Right forelimb (tissue), 1 donor: ENCODE data around the gene ST3GAL3.

Experiments
- DNase-seq: peaks from one replicate; pipeline ENCODE4 v3.0.0-alpha.2; 2018

Gene ST3GAL3

DNA sequence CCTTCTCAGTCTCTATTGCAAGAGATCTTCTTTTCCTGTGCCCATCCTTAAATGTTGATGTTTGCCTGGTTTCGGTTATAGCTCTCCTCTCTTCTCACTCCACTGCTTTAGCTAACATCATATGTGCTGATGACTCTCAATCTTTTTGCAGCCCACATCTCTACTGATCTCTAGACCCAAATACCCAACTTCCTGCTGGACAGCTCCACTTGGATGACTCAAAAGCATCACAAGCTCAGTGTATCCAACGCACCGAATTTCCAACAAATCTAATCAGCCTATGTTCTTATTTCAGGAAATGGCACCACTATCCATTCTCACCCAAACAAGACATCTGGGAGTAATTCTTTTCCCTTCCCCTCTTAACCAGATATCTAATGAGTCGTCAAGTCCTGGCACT lies 147.1 kb downstream of the ST3GAL3 start:
- DNase-seq: no peak

GRCh38 chr1:43856188-43856587 lies 148.9 kb downstream of the ST3GAL3 start:
- no peak for DNase-seq

DNA sequence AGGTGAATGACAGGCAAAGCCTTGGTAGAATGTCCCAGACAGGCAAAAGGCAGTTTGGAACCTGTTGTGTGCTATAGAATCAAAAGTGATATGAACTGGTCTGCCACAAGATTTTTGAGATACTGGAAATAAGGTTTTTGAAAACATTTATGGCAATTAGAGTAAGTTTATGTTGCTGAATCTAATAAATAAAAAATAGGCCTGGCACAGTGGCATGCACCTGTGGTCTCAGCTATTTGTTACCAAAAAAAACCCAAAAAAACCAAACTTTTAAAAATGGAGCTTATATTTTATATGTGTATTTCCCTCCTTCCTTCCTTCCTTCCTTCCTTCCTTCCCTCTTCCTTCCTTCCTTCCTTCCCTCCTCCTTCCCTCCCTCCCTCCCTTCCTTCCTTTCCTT lies 149.8 kb downstream of the ST3GAL3 start:
- no peak for DNase-seq

DNA sequence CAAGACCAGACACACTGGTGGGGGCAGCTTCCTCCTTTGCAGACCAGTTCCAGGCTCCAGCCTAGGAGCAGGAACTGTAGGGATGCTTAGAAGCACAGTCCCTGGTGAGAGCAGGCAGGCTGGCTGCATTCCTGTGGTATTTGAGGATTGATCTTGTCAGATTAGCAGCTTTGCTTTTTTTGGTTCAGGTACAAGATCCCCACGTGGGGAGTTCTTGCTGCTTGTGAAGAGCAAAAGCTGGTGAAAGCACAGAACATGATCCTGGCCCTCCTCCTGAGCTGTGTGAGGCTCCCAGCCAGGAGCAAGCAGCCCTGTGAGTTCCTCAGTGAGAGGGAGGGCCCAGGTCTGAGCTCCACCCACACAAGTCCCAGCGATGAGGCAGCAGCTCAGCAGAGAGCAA lies 151.0 kb downstream of the ST3GAL3 start:
- no peak for DNase-seq

DNA sequence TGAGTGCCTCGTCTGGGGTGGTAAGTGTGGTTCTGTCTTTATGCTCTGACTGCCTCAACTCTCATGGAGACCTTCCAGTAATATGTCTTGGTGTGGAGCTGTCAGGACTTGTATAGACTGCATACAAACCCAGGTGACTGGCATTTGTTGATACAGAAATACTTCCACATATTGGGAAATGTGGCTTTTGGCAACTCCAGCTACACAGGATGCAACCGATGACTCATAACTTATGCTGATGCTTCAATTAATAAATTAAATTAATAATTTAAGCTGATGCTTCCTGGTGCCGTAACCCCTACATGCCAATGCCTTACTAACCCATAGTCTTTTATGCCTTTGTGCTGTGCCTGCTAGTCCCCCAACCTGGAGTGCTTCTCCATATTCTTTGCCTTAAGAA lies 154.0 kb downstream of the ST3GAL3 start:
- no peak for DNase-seq

DNA sequence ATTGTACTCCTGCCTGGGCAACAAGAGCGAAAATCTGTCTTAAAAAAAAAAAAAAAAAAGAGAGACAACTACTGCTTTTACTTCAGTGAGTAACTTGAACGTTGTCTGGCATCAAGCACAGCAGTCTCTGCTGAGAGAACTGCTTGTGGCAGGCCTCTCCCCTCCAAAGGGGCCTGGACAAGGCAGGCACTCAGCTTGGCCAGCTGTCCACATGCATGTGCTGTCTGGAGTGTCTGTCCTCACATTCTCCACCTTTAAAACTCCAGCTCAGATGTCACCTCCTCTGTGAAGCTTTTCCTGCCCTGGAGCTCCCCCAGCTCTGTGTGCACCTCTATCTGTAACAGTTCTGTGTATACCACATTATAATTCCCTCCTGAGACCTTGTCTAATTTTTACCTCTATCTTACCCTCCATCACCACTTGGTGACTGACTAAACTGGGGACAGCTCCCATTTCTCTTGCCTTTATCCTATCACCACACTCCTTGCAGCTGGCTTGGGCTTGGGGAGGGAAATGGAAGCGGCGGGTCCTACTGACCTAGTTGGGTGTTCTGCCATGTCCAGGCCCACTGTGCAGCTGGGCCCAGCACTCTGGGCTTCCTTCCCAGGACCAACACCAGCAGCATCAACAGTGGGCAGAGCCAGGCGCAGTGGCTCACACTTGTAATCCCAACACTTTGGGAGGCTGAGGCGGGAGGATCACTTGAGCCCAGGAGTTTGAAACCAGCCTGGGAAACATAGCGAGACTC lies 154.8 kb downstream of the ST3GAL3 start:
- no peak for DNase-seq

- no peak for DNase-seq
Observed at GRCh38 chr1:43864111-43865045, 157.0 kb downstream of the ST3GAL3 start.

- DNase-seq: no peak
Observed at GRCh38 chr1:43866201-43866600, 158.9 kb downstream of the ST3GAL3 start.

GRCh38 chr1:43867976-43868740 lies 160.8 kb downstream of the ST3GAL3 start:
- DNase-seq: no peak

DNA sequence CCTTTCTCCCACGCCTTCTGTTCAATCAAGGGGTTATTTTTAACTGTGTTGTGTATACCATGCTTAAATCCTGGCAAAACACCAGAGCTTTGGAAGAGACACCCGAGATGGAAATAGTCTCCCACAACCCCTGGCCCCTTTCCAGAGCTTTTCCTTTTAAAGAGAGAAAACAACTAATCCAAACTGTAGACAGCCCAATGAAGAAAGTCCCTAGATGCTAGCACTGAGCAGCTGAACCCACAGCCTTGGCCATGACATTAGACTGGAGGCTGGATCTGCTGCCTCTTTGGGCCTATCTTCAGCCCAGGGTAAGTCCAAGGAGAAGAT lies 161.4 kb downstream of the ST3GAL3 start:
- no peak for DNase-seq

DNA sequence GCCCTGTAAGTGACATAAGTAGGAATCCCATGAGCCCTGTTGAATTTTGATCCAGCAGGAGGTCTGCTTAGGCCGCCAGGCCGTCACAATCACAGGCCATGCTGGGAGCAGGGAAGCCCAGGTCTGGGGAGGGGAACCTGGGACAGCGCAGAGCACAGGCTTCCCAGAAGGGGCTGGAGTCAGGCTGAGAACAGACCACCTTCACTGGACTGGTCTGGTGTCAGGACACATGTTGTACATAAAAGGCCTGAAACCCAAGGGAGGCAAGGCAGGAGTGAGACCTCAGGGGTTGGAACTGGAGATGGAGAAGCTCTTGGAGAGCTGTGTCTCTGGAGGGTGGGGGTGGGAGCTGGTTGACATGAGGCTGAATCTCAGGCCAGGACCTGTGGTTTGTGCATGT lies 163.0 kb downstream of the ST3GAL3 start:
- DNase-seq: no peak

DNA sequence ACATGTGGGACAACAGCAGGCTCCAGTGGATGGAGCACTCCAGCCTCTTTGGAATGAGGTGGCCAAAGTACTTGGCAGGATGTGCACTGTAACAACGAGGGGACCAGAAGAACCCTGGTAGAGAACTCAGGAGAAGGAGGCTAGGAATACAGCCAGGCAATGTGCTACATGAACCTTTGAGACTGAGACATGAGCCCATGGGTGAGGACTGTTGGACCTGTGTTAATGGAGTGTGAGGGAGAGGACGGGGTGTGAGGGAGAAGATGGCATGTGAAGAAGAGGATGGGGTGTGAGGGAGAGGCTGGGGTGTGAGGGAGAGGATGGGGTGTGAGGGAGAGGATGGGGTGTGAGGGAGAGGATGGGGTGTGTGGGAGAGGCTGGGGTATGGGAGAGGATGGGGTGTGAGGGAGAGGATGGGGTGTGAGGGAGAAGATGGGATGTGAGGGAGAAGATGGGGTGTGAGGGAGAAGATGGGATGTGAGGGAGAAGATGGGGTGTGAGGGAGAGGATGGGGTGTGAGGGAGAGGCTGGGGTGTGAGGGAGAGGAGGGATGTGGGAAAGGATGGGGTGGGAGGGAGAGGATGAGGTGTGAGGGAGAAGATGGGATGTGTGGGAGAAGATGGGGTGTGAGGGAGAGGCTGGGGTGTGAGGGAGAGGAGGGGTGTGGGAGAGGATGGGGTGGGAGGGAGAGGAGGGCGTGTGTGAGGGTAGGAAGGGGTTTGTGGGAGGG lies 164.0 kb downstream of the ST3GAL3 start:
- DNase-seq: no peak

- DNase-seq: no peak
Observed at GRCh38 chr1:43872280-43872679, 164.9 kb downstream of the ST3GAL3 start.

GRCh38 chr1:43873851-43874250 lies 166.5 kb downstream of the ST3GAL3 start:
- DNase-seq: no peak

DNA sequence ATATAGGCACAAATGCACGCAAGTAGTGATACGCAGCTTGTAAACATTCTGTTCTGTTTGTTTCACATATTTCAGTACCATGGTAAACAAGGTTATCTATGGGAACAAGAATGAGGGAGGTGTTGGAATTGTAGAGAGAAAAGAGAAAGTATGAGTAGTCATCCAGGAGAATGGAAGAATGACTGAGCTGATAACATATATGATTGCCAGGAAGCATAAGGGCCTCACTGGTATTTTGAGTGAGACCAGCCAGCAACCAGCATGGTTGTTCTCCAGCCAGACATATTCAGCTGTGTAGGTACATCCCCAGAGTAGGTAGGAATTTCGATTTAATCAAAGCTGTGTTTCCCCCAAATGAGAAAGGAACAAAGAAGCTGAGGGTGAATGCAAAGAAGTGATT lies 167.4 kb downstream of the ST3GAL3 start:
- DNase-seq: no peak

- DNase-seq: no peak
Observed at GRCh38 chr1:43875331-43875730, 168.0 kb downstream of the ST3GAL3 start.

- DNase-seq: no peak
Observed at GRCh38 chr1:43877101-43877500, 169.8 kb downstream of the ST3GAL3 start.

DNA sequence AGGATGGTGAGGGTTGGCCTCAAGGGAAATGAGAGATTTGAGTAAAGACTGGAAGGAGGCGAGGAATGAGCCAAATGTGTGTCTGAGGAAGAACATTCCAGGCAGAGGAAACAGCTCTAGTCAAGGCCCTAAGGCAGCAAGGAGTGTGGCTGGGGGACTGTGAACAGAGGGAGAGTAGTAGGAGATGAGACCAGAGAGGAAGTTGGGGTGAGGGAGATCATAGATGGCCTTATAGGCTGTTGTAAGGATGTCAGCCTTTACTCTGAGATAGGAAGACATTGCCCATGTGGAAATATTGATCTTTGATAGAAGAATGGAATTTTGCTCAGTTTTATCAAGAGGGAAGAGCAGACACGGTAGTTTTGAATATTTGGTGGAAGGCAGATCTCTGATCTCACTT lies 171.1 kb downstream of the ST3GAL3 start:
- no peak for DNase-seq

DNA sequence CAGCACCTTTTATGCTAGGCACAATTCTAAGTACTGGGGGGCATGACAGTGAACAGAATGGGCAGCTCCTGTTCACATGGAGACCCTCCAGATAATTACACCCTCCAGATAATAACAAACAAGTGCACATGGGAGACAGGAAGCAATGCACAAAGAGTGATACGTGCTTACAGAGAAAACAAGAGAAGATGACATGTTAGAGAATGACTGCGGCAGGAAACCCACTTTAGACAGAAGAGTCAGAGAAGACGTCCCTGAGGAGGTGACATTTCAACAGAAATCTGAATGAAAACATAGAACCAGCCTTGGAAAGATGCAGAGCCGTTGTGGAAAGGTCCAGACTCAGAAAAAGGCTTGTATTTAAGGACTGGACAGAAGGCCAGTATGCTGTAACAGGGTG lies 171.5 kb downstream of the ST3GAL3 start:
- DNase-seq: no peak

DNA sequence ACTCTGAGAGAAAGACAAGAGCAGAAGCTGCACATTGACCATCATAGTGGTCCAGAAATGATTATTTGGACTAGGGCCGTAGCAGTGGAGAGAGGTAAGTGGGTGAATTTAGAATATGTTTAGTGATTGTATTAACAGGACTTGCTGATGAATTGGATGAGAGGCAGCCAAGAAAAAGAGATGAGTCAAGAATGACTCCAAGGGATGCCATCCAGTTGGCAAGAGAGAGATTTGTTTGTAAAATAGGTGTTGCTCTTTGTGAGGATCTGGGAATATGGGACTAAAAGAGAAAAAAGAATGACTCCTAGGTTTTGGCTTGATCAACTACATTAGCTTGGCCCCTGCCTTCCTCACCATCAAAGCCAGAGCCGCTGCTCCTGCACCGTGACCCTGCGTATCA lies 172.1 kb downstream of the ST3GAL3 start:
- DNase-seq: no peak

GRCh38 chr1:43879996-43880395 lies 172.7 kb downstream of the ST3GAL3 start:
- no peak for DNase-seq

DNA sequence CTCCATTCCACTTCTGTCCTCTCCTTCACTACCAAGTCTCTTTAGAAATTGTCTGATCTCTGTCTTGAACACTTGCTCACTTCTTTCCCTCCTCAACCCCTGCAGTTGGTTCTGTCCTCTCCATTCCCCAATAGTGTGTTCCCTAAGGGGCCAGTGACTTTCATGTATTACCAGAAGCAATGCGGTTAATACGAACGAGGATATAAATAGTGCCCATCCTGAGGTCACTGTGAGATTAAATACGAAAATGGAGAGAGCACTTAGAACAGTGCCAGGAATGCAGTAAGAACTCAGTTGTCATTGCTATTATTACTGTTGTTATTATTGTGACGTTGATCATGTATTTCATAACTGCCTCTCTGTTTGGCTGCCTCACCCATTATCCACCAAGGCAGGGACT lies 173.3 kb downstream of the ST3GAL3 start:
- no peak for DNase-seq

- DNase-seq: peak; percentile 56
Observed at GRCh38 chr1:43881415-43881814, 174.1 kb downstream of the ST3GAL3 start.
